Nephron progenitor cell (in vitro differentiated cells): ENCODE measurements around the gene COL4A3.

ENCODE experiments used
- DNase-seq: peaks from one replicate; pipeline ENCODE4 v3.0.0; 2021
- H3K27ac Mint-ChIP-seq: 2 replicates; pipeline ENCODE4 v1.8.0; 2021; ENCODE audit warnings: mild to moderate bottlenecking, moderate library complexity, mixed read lengths
- H3K27me3 Mint-ChIP-seq: 2 replicates; pipeline ENCODE4 v1.8.0; 2021; ENCODE audit warnings: mild to moderate bottlenecking, low read depth, mixed read lengths; ENCODE audit not compliant: poor library complexity
- H3K36me3 Mint-ChIP-seq: 2 replicates; pipeline ENCODE4 v1.8.0; 2021; ENCODE audit warnings: low read depth, mixed read lengths
- H3K4me1 Mint-ChIP-seq: 2 replicates; pipeline ENCODE4 v1.8.0; 2021; ENCODE audit warnings: mixed read lengths
- H3K4me3 Mint-ChIP-seq: 2 replicates; pipeline ENCODE4 v1.8.0; 2021; ENCODE audit warnings: mild to moderate bottlenecking, moderate library complexity, mixed read lengths
- H3K9me3 Mint-ChIP-seq: 2 replicates; pipeline ENCODE4 v1.8.0; 2021; ENCODE audit warnings: mild to moderate bottlenecking, moderate library complexity, mixed read lengths
- CTCF ChIP-seq: fragments of 200-600 bp; sonication (generic); IDR thresholded peaks from 2 replicates; pipeline ENCODE4 v1.5.0; 2021; ENCODE audit warnings: antibody characterized with exemption

The COL4A3 gene

DNA sequence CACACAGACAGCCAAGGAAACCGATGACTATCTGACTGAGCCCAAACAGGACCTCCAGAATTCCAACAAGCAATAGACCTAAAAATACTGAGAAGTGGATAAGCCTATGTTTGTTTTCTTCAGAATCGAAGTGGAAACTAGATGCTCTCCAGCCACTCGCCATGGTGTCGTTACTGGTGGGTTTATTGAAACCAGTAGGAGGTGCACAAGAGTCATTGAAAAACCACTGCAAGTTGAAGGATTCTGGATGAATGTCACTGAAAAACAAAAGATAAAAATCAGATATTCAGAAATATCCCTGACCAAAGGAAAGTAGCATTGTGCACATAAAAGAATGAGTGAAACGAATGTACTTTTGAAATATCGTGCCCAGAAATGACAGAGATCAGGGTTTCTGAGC is 199.3 kb downstream of the COL4A3 start:
- Mint-ChIP-seq H3K27ac (no peak overlapping the region), H3K9me3 (no peaks in the 10 kb centered on the region), H3K4me3 (no peak overlapping the region), H3K36me3 (peaks cover 21% of the 10 kb centered on the region), H3K27me3 (no peaks in the 10 kb centered on the region), H3K4me1 (no peaks in the 10 kb centered on the region)
- TF ChIP-seq CTCF: no peak
- DNase-seq: no peak
